PC-3 (cell line): ENCODE measurements around the gene GSG1L.

Experiments used
- CTCF ChIP-seq: fragments of 300-600 bp; sonication (generic); conservative IDR thresholded peaks from 2 replicates; pipeline ENCODE4 v1.5.1; 2017; ENCODE audit warnings: antibody characterized with exemption, low read depth, mild to moderate bottlenecking, low read length
- EZH2 ChIP-seq: fragments of 300-600 bp; sonication (generic); IDR thresholded peaks from one replicate; pipeline ENCODE4 v1.6.1; 2017; ENCODE audit warnings: antibody characterized with exemption, mild to moderate bottlenecking, low read length; ENCODE audit not compliant: unreplicated experiment

- TF ChIP-seq CTCF: no peak
- TF ChIP-seq EZH2: no peak
These were observed 118.1 kb downstream of the GSG1L start for GRCh38 chr16:27945233-27945973.
